ENCODE data around the gene ANAPC15. TPM values are rescaled to one million over a fixed set of nuclear protein-coding genes. Genes with fewer than 3 reads are reported as not detected.
A peak's percentile ranks its signal among the peaks of the same experiment; 100 is the strongest.

Gene ANAPC15
- total and polyA plus RNA-seq, 9 of the 15 experiments (the other 6 are each of a cell fraction or from before 2014, with no cell fraction given): 53.0 to 254 (median 75.7) TPM

GRCh38 chr11:72119198-72119597 is 6.7 kb upstream of the ANAPC15 start:
- Histone ChIP-seq H3K27ac (ENCODE audit: extremely low read depth, low read depth, low read length) (peak overlapping the region; percentile 64; the same call in 1 of the 3 replicates), H3K4me3 (no peak overlapping the region), H3K36me3 (ENCODE audit: control insufficient read depth, insufficient read depth, low read length) (no peaks in the 10 kb centered on the region), H3K27me3 (ENCODE audit: control insufficient read depth in 2 of 2, insufficient read depth in 2 of 2, low read length in 2 of 2) (no peaks in the 10 kb centered on the region), H3K9ac (ENCODE audit: insufficient read depth in 1 of 2, low read depth in 2 of 2, low read length in 2 of 2) (peak overlapping the region; percentile 28 to 83; a peak in 2 of 4 replicates), H3K9me1 (ENCODE audit: control insufficient read depth, insufficient read depth, low read length) (no peaks in the 10 kb centered on the region), H3K4me1 (replicated peaks in 1 of 2; ENCODE audit: control insufficient read depth in 2 of 2, insufficient read depth in 2 of 2, low read length in 2 of 2) (peaks cover 29 to 47% of the 10 kb centered on the region in 2 experiments), H2AFZ (ENCODE audit: low read depth, low read length) (peak overlapping the region; percentile 78), H3K79me2 (ENCODE audit: control insufficient read depth, insufficient read depth, low read length) (no peaks in the 10 kb centered on the region), H3K4me2 (ENCODE audit: insufficient read depth, low read length) (no peak overlapping the region; the same call in 1 of the 2 replicates), H4K20me1 (replicated peaks; ENCODE audit: control insufficient read depth, insufficient read depth, low read length) (no peaks in the 10 kb centered on the region), H3K9me3 (replicated peaks; ENCODE audit: control insufficient read depth, insufficient read depth, low read depth, low read length) (no peaks in the 10 kb centered on the region)
- intact Hi-C loops (cut with micrococcal nuclease): no loop called here
- ChIA-PET POLR2A (interaction anchor here (1.1 to 1.6 kb wide), 3 partner anchors 11 to 71 kb away, joined by 3 to 5 read pairs (median 4); no protein-coding TSS in a partner anchor), CTCF (ENCODE audit: low intra/inter-chr PET ratio) (no interaction called here)
- no TSS peak for BruUV-seq (replicated peaks)
- ATAC-seq (peak; percentile 40), FAIRE-seq (no peak), DNase-seq (ENCODE audit: extremely low read depth in 1 of 4, low spot score in 3 of 4) (no peak)
- in situ Hi-C loops (cut with MboI): no loop called here
- 73% methylated on average over 6 of the region's 6 CpGs for WGBS (ENCODE audit: insufficient coverage, low coverage, missing lambda C conversion rate)
- TF ChIP-seq ZNF655 (CRISPR knock-in tag; IDR thresholded peaks at IDR 0.05) (no peak), E2F1 (CRISPR knock-in tag; IDR thresholded peaks at IDR 0.05) (no peak), CREB5 (CRISPR knock-in tag; IDR thresholded peaks at IDR 0.05) (no peak), ZNF143 (CRISPR knock-in tag; IDR thresholded peaks at IDR 0.05) (no peak), SFPQ (IDR thresholded peaks at IDR 0.05; ENCODE audit: low read depth, low read length) (no peak), SETDB1 (IDR thresholded peaks at IDR 0.05; ENCODE audit: low read length) (no peak), ZBTB33 (CRISPR knock-in tag; IDR thresholded peaks at IDR 0.05) (no peak), ILF3 (IDR thresholded peaks at IDR 0.05; ENCODE audit: borderline replicate concordance) (no peak), MEIS2 (IDR thresholded peaks at IDR 0.05; ENCODE audit: partially characterized antibody) (no peak), ZNF24 (IDR thresholded peaks at IDR 0.05) (no peak), IRF2 (CRISPR knock-in tag; IDR thresholded peaks at IDR 0.05) (no peak), ZNF696 (CRISPR knock-in tag; conservative IDR thresholded peaks at IDR 0.05) (no peak)
